Colonic mucosa (tissue), 4 donors: ENCODE data around the gene LARP4B. TPM values are rescaled to one million over a fixed set of nuclear protein-coding genes. Genes with fewer than 3 reads are reported as not detected.
A peak's percentile ranks its signal among the peaks of the same experiment; 100 is the strongest.

ENCODE experiments used
- DNase-seq: peaks from one replicate; pipeline ENCODE4 v3.0.0-alpha.2; 2020
- H3K27ac ChIP-seq: fragments of 200-600 bp; one replicate; pipeline ENCODE4 v1.8.0; 2021
- H3K27me3 ChIP-seq: fragments of 200-600 bp; one replicate; pipeline ENCODE4 v1.8.0; 2021
- H3K36me3 ChIP-seq: fragments of 200-600 bp; one replicate; pipeline ENCODE4 v1.8.0; 2021
- H3K4me1 ChIP-seq: fragments of 200-600 bp; one replicate; pipeline ENCODE4 v1.8.0; 2021; ENCODE audit warnings: mild to moderate bottlenecking
- H3K4me3 ChIP-seq: fragments of 200-600 bp; one replicate; pipeline ENCODE4 v1.8.0; 2021
- H3K9ac ChIP-seq, 2 donors: one replicate each; pipeline ENCODE4 v1.7.0; 2013; ENCODE audit warnings: control low read depth in 2 of 2, low read depth in 2 of 2, low read length in 2 of 2
- H3K9me3 ChIP-seq: fragments of 200-600 bp; one replicate; pipeline ENCODE4 v1.8.0; 2021
- intact Hi-C: fragments of 100-400 bp; cut with DNase I; formaldehyde crosslinking; loops from one replicate; pipeline ENCODE4 v1.14.1; 2022
- total RNA-seq, 2 donors: library from RNA; stranded (reverse); fragmentation: NEBNext Ultra II Directional in 1 of 2; extraction: Animal tissue kit (Norgen Biotek cat#: 25700) in 1 of 2; gene quantifications; one replicate each; pipeline ENCODE4 v1.2.1, GENCODE V29; 2021
- TF ChIP-seq, protein P1 (sequence below): fragments of 200-600 bp; IDR thresholded peaks from one replicate; pipeline ENCODE4 v1.8.0; 2022; ENCODE audit warnings: antibody characterized with exemption, mild to moderate bottlenecking
- donor health status: healthy.
- donor health status: DM: no; HTN: no; CAD: no.
- donor health status: DM: no; HTN: no; CAD: no.

The LARP4B gene
- total RNA-seq, 2 donors from 2014 or later: 129 to 136 TPM

DNA sequence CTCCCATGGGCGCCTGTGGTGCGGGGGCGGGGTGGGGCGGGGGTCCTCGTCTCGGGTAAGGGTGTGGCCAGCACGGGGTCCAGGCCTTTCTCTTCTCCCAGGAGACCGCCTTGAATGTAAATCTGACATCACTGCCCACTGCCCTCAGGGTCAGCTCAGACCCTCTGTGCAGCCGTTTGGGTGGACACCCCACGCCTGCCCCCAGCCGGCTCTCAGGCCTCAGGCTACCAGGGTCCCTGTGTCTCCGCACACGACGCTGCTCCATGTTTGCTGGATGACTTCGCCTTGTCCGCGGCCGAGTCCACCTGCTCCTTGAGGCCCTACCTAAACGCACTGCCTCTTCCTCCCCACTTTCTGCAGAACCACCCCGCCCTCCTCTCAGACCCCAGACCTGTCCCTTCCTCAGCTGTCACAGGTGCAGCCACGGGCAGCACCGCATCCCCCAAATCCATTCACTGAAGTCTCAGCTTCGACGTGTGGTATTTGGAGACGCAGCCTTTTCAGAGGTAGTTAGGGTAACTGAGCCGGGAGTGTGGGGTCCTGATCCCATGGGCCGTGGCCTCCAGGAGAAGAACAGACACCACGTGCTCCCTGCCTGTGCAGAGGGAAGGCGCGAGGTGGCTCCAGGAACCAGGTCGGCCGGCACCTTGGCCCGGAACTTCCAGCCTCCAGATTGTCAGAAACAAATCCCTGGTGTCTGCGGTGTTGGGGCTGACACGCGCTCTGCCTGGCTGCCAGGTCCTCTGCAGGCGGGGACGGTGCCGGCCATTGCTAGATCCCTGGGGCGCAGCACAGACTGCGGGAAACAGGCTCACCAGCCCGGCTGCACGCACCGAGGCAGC is 144.7 kb downstream of the LARP4B start:
- TF ChIP-seq, protein P1, sequence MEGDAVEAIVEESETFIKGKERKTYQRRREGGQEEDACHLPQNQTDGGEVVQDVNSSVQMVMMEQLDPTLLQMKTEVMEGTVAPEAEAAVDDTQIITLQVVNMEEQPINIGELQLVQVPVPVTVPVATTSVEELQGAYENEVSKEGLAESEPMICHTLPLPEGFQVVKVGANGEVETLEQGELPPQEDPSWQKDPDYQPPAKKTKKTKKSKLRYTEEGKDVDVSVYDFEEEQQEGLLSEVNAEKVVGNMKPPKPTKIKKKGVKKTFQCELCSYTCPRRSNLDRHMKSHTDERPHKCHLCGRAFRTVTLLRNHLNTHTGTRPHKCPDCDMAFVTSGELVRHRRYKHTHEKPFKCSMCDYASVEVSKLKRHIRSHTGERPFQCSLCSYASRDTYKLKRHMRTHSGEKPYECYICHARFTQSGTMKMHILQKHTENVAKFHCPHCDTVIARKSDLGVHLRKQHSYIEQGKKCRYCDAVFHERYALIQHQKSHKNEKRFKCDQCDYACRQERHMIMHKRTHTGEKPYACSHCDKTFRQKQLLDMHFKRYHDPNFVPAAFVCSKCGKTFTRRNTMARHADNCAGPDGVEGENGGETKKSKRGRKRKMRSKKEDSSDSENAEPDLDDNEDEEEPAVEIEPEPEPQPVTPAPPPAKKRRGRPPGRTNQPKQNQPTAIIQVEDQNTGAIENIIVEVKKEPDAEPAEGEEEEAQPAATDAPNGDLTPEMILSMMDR: no peak
- DNase-seq: peak; percentile 15
- no peaks in the 10 kb centered on the region for H3K9me3 ChIP-seq
- H3K4me3 ChIP-seq: no peak overlapping the region
- H3K9ac ChIP-seq: no peak overlapping the region
- no peaks in the 10 kb centered on the region for H3K4me1 ChIP-seq
- intact Hi-C loops: loop anchor here (5.0 kb wide), 1 partner anchor 275 kb away; no protein-coding TSS in a partner anchor
- H3K27me3 ChIP-seq: peaks cover 6% of the 10 kb centered on the region
- H3K27ac ChIP-seq: no peak overlapping the region
- H3K36me3 ChIP-seq: no peaks in the 10 kb centered on the region

DNA sequence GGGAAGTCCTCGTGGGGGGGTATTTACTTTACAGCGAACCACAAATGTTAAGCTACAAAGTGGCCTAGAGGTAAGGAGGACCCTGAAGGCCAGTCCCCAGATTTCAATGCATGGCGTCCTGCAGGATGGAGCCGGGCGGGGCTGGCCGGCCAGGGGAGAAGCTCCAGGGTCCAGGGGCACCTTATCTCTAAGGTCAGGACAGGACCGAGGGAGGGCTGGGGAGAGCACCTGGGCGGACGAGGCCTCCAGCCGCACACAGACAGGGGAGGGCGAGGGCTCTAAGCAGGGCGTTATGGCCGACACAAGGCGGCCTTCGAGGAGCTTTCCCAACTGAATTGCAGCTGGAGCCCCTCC is 145.7 kb downstream of the LARP4B start:
- H3K27ac ChIP-seq: no peak overlapping the region
- peak; percentile 11 for DNase-seq
- H3K9ac ChIP-seq: no peak overlapping the region
- intact Hi-C loops: loop anchor here (5.0 kb wide), 1 partner anchor 274 kb away; no protein-coding TSS in a partner anchor
- TF ChIP-seq, protein P1: no peak
- no peaks in the 10 kb centered on the region for H3K36me3 ChIP-seq
- H3K9me3 ChIP-seq: no peaks in the 10 kb centered on the region
- H3K4me3 ChIP-seq: no peak overlapping the region
- H3K4me1 ChIP-seq: no peaks in the 10 kb centered on the region
- peaks cover 6% of the 10 kb centered on the region for H3K27me3 ChIP-seq

DNA sequence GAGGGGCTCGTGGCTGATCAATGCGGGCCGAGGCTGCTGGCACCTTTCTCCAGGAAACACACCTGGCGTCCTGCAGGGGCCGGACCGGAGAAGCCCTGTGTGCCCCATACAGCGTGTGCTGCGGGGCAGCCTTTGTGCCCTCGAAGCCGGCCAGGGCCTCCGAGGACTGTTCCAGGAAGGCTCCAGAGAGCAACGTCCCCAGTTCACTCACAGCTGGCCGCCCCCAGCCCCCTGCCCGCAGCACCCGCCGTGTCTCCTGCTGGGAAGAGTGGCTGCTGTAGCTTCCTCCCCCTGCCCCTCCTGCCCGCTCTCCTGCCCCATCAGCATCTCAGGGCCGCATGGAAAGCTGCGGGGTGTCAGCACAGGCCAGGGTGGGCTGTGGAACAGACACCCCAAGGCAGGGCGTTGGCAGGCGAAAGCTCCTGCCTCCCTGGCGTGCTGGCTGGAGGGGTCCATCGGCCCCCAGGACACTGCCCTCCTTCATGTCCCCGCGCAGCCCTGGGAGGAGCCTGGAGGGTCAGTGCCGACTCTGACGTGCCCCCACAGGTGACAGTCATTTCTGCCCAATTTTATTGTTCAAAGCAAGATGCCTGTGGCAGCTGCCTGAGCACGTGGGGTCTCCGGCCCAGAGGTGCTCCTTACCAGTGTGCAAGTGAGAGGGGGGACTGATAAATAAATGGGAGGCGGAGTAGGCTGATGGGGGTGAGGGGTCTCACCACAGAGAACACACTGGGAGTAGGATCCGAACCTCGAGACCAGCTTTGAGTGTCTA is 146.2 kb downstream of the LARP4B start:
- Histone ChIP-seq H3K27ac (no peak overlapping the region), H3K4me3 (peak overlapping the region; percentile 22), H3K36me3 (no peaks in the 10 kb centered on the region), H3K27me3 (peaks cover 6% of the 10 kb centered on the region), H3K9me3 (no peaks in the 10 kb centered on the region), H3K4me1 (no peaks in the 10 kb centered on the region), H3K9ac (no peak overlapping the region)
- intact Hi-C loops: loop anchor here (5.0 kb wide), 1 partner anchor 273 kb away; no protein-coding TSS in a partner anchor
- TF ChIP-seq, protein P1: no peak
- peak; percentile 15 for DNase-seq

DNA sequence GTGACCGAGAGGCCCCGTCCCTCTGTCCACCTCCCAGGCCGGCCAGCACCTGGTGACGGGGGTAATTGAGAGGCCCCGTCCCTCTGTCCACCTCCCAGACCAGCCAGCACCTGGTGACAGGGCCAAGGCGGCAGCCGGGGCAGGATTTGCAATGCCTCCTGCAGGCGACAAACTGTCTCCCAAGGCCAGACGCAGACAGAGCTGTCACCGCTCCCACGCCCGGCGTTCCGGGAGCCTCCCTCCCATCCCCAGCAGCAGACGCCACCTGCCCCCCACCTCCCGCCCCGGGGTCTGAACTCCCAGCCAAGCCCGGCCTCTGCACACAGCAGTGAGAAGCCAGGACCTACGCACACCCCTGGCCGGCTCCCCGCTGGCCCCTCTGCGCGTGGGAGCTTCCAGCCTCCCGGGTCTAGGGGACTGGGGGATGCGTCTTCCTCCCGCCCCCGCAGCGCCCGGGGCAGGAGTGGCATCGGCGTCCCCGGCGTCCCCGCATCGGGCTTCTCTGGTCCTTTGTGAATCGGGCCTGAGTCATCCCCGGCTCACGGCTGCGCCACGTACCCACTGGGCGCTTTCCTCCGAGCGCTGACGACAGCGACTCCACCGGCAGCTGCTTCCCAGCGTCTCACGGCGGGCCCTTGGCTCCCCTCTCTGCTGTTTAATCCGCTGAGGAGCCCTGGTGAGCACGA is 147.0 kb downstream of the LARP4B start:
- Histone ChIP-seq H3K27ac (no peak overlapping the region), H3K9ac (no peak overlapping the region), H3K36me3 (no peaks in the 10 kb centered on the region), H3K9me3 (no peaks in the 10 kb centered on the region), H3K27me3 (peaks cover 6% of the 10 kb centered on the region), H3K4me3 (peak overlapping the region; percentile 22), H3K4me1 (no peaks in the 10 kb centered on the region)
- TF ChIP-seq, protein P1: no peak
- intact Hi-C loops: loop anchor here (5.0 kb wide), 1 partner anchor 272 kb away; no protein-coding TSS in a partner anchor
- DNase-seq: peak; percentile 30
